Ovary (tissue), 9 donors: ENCODE measurements around the gene ANO3. TPM values are rescaled to one million over a fixed set of nuclear protein-coding genes. Genes with fewer than 3 reads are reported as not detected.

Source experiments
- DNase-seq, 5 donors: peaks; one replicate each; pipeline ENCODE4 v3.0.0-alpha.2; 2019 to 2020
- H3K27ac ChIP-seq, 2 donors: fragments of 200-600 bp; one replicate each; pipeline versions ENCODE4 v1.5.1 to v1.8.0; 2019 to 2022
- H3K27me3 ChIP-seq: fragments of 200-600 bp; one replicate; pipeline ENCODE4 v1.8.0; 2022
- H3K36me3 ChIP-seq: fragments of 200-600 bp; sonication (generic); one replicate; pipeline ENCODE4 v1.5.1; 2019
- H3K4me1 ChIP-seq: one replicate; pipeline ENCODE4 v1.8.1; 2013; ENCODE audit warnings: mild to moderate bottlenecking, moderate library complexity; ENCODE audit not compliant: insufficient read depth
- H3K4me3 ChIP-seq: fragments of 200-600 bp; sonication (generic); one replicate; pipeline ENCODE4 v1.5.1; 2017
- H3K9me3 ChIP-seq, 2 donors: fragments of 200-600 bp in 1 of 2; sonication (generic) in 1 of 2; one replicate each; pipeline versions ENCODE4 v1.5.1 to v1.8.1; 2013 to 2019; ENCODE audit warnings: mild to moderate bottlenecking in 1 of 2, moderate library complexity in 1 of 2
- EP300 ChIP-seq: sonication (generic); formaldehyde crosslinking; IDR thresholded peaks from one replicate; pipeline ENCODE4 v1.6.1; 2017; ENCODE audit warnings: antibody characterized with exemption
- POLR2A ChIP-seq: fragments of 450-650 bp; IDR thresholded peaks from one replicate; pipeline ENCODE4 v1.6.1; 2017; ENCODE audit warnings: antibody characterized with exemption, mild to moderate bottlenecking, moderate library complexity
- WGBS, 3 donors: extraction: QIAGEN DNeasy Blood & Tissue Kit in 1 of 3; methylation state at CpG; one replicate each; pipeline versions ENCODE4 v1.1.5 to v1.1.7; 2013 to 2017; 5-methylcytosine and 5-hydroxymethylcytosine counted together
- intact Hi-C, 4 donors: fragments of 100-400 bp; cut with DNase I; formaldehyde crosslinking; loops; one replicate each; pipeline versions ENCODE4 v1.11.0 to v1.15.1; 2022 to 2023
- polyA plus RNA-seq, 2 donors: library from polyadenylated mRNA; stranded (reverse); fragments of 200-250 nt in 1 of 2; fragments of 350-450 nt in 1 of 2; fragmentation: Illumina TruSeq in 1 of 2; extraction: RNeasy Lipid Tissue Mini Kit (QIAGEN cat#74804) in 1 of 2; gene quantifications; one replicate each; pipeline ENCODE4 v1.2.3, GENCODE V29; 2013 to 2014
- total RNA-seq, 7 donors: library from RNA; depleted of rRNA in 2 of 7; stranded (reverse); fragments of >200 nt in 2 of 7; fragmentation: NEBNext Ultra II Directional in 3 of 7; extraction: Animal tissue kit (Norgen Biotek cat#: 25700) in 3 of 7; gene quantifications; one replicate each; pipeline versions ENCODE4 v1.1.0 to v1.2.4, GENCODE V29; 2016 to 2023
- TF ChIP-seq, protein P1 (sequence below), 3 donors: fragments of 450-650 bp in 2 of 3; fragments of 200-600 bp in 1 of 3; IDR thresholded peaks; one replicate each; pipeline versions ENCODE4 v1.5.1 to v1.8.0; 2016 to 2022; ENCODE audit warnings: antibody characterized with exemption in 3 of 3, mild to moderate bottlenecking in 1 of 3
- donor health status: DM: no; HTN: no; CAD: no; lungs with moderate emphysema.
- donor health status: DM: no; HTN: no; CAD: no.
- donor health status: Bipolar disorder and iron deficiency.
- donor health status: DM: yes; HTN: yes; CAD: no.
- donor health status: DM: no; HTN: no; CAD: no.
- donor health status: DM: yes; HTN: yes; CAD: no.

Gene ANO3
- total and polyA plus RNA-seq, 9 donors: under 0.01 to 0.93 (median 0.08) TPM; not detected in 1

DNA sequence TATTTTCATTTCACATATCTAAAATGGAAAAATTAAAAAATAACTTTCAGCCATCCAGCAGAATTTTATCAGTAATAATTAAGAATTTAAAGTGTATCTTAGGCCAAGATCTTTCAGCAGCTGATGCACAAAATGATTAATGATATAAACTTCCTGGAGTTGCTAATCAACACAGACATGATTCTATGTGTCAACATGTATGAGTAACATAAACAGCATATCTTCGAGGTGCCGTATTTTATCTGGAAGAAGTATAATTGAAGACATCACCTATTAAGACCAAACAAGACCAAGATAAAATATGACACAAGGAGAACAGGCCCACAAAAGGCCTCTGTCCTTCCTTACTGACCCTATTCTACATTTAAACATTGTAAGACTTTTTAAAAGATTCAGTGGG is 344.7 kb downstream of the ANO3 start:
- DNase-seq: no peak
- TF ChIP-seq POLR2A: no peak
- TF ChIP-seq EP300: no peak
- TF ChIP-seq, protein P1, sequence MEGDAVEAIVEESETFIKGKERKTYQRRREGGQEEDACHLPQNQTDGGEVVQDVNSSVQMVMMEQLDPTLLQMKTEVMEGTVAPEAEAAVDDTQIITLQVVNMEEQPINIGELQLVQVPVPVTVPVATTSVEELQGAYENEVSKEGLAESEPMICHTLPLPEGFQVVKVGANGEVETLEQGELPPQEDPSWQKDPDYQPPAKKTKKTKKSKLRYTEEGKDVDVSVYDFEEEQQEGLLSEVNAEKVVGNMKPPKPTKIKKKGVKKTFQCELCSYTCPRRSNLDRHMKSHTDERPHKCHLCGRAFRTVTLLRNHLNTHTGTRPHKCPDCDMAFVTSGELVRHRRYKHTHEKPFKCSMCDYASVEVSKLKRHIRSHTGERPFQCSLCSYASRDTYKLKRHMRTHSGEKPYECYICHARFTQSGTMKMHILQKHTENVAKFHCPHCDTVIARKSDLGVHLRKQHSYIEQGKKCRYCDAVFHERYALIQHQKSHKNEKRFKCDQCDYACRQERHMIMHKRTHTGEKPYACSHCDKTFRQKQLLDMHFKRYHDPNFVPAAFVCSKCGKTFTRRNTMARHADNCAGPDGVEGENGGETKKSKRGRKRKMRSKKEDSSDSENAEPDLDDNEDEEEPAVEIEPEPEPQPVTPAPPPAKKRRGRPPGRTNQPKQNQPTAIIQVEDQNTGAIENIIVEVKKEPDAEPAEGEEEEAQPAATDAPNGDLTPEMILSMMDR (IDR thresholded peaks at IDR 0.05): no peak

DNA sequence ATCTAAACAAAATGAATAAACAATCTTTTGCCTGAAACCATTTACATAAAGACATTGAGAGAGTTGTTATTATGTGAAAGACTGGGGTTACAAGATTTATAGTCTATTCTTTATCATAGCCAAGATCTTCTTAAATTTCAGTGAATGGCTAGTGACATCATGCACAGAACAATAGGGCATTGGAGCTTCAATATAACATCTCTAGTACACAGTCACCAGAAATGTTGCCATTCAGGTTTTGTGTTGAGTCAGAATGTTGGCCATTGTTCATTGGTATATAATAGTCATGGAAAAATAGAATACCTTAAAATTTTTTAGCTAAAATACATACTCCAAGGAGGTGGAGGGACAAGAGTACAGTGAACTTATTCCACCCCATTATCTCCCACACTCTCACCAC is 345.6 kb downstream of the ANO3 start:
- Histone ChIP-seq H3K9me3 (no peaks in the 10 kb centered on the region), H3K4me1 (no peaks in the 10 kb centered on the region), H3K27ac (no peak overlapping the region), H3K4me3 (no peak overlapping the region), H3K27me3 (no peaks in the 10 kb centered on the region), H3K36me3 (no peaks in the 10 kb centered on the region)
- no peak for DNase-seq
- no peak for TF ChIP-seq POLR2A
- intact Hi-C loops: no loop called here

More for the DNA sequence above, 344.7 kb downstream of the ANO3 start:
- Histone ChIP-seq H3K4me1 (no peaks in the 10 kb centered on the region), H3K4me3 (no peak overlapping the region), H3K27ac (no peak overlapping the region), H3K36me3 (no peaks in the 10 kb centered on the region), H3K9me3 (no peaks in the 10 kb centered on the region), H3K27me3 (no peaks in the 10 kb centered on the region)
- WGBS, 3 donors: 66 to 76% (median 66%) methylated on average over 2 of the region's 2 CpGs
- intact Hi-C loops: no loop called here

DNA sequence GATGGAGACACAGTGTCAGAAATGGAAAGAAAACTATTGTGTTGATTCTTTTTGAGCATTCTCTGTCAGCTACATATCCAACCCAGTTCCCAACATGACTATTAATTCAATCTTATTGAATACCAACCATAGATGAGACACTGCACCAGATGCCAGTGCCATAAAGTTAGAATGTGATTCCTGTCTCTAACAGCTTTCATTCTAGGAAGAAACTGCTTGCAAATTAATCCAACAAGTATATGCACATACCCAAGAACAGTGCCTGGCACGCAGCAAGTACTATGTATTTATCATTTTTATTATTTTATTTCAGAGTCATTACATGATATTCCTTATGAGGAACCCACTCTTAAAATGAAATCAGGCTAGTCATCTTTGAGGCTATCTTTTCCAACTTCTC is 355.4 kb downstream of the ANO3 start:
- H3K9me3 ChIP-seq: no peaks in the 10 kb centered on the region
- H3K4me1 ChIP-seq: no peaks in the 10 kb centered on the region
- H3K36me3 ChIP-seq: no peaks in the 10 kb centered on the region
- WGBS, 3 donors: 86 to 93% (median 91%) methylated on average over 1 of the region's 1 CpG
- no peak overlapping the region for H3K27ac ChIP-seq
- H3K27me3 ChIP-seq: no peaks in the 10 kb centered on the region
- intact Hi-C loops: no loop called here
- no peak for DNase-seq
- TF ChIP-seq, protein P1 (IDR thresholded peaks at IDR 0.05): no peak
- TF ChIP-seq POLR2A (no peak), EP300 (no peak)
- no peak overlapping the region for H3K4me3 ChIP-seq

DNA sequence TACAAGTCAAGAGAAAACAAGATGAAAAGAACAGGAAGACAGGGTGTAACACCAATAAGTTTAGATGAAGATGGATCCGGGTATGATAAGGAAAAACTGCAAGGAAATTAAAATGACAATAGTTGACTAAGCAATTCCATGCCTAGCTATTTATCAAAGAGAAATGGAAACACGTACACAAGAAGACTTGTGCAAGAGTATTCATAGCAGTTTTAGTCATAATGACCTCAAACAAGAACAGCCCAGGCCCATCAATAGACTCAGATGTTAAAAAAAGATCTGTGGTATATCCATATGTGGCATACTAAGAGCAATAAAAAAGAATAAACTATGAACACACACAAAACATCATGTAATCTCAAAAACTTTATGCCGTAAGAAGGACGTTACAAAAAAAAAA is 356.8 kb downstream of the ANO3 start:
- H3K36me3 ChIP-seq: no peaks in the 10 kb centered on the region
- no peaks in the 10 kb centered on the region for H3K4me1 ChIP-seq
- TF ChIP-seq EP300 (no peak), POLR2A (no peak)
- TF ChIP-seq, protein P1 (IDR thresholded peaks at IDR 0.05): no peak
- no peak for DNase-seq
- H3K4me3 ChIP-seq: no peak overlapping the region
- 80 to 84% (median 82%) methylated on average over 4 of the region's 4 CpGs for WGBS, 3 donors
- no peaks in the 10 kb centered on the region for H3K27me3 ChIP-seq
- H3K9me3 ChIP-seq: no peaks in the 10 kb centered on the region
- intact Hi-C loops: no loop called here
- no peak overlapping the region for H3K27ac ChIP-seq

DNA sequence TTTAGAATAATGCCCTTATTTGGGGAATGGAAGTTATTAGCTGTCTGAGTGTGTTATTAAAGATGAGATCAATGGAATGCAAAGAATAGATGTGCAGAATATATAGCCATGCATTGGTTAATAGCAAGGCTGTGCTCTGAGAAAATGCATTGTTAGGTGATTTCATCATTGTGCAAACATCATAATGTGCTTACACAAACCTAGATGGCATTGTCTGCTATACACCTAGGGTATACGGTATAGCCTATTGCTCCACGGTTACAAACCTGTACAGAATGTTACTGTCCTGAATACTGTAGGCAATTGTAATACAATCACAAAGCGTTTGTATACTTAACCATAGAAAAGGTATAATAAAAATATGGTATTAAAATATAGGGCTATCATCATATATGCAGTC is 364.4 kb downstream of the ANO3 start:
- Histone ChIP-seq H3K4me3 (no peak overlapping the region), H3K4me1 (no peaks in the 10 kb centered on the region), H3K27ac (no peak overlapping the region), H3K36me3 (no peaks in the 10 kb centered on the region), H3K9me3 (no peaks in the 10 kb centered on the region), H3K27me3 (no peaks in the 10 kb centered on the region)
- DNase-seq: no peak
- intact Hi-C loops: no loop called here
- WGBS, 3 donors: 86 to 94% (median 94%) methylated on average over 3 of the region's 3 CpGs
- TF ChIP-seq POLR2A: no peak
- TF ChIP-seq, protein P1 (IDR thresholded peaks at IDR 0.05): no peak
- no peak for TF ChIP-seq EP300
